Measurements from ENCODE around the gene USP14.

GRCh38 chr18:248053-248452 lies 89.7 kb downstream of the USP14 start:
- TF ChIP-seq CTCF (conservative IDR thresholded peaks at IDR 0.05; ENCODE audit: low read depth in 2 of 2) (no peak), ZNF331 (CRISPR knock-in tag; IDR thresholded peaks at IDR 0.05; ENCODE audit: low read depth) (no peak), POLR2AphosphoS5 (IDR thresholded peaks at IDR 0.05; ENCODE audit: low read depth) (no peak), ETS1 (IDR thresholded peaks at IDR 0.05) (no peak), EZH2 (IDR thresholded peaks at IDR 0.05; ENCODE audit: low read depth, unreplicated experiment) (no peak), CREB1 (CRISPR knock-in tag; IDR thresholded peaks at IDR 0.05; ENCODE audit: low read depth) (no peak), NANOG (IDR thresholded peaks at IDR 0.05; ENCODE audit: borderline replicate concordance) (no peak), EZH2phosphoT487 (IDR thresholded peaks at IDR 0.05; ENCODE audit: unreplicated experiment) (no peak), REST (IDR thresholded peaks at IDR 0.05; ENCODE audit: unreplicated experiment) (no peak), JUNB (IDR thresholded peaks at IDR 0.05; ENCODE audit: unreplicated experiment) (no peak), ZNF114 (CRISPR knock-in tag; IDR thresholded peaks at IDR 0.05) (no peak), STAT1 (IDR thresholded peaks at IDR 0.05; ENCODE audit: unreplicated experiment) (no peak)

Data from GM23338 (cell line).